ENCODE results near the gene CCDC78. TPM values are rescaled to one million over a fixed set of nuclear protein-coding genes. Genes with fewer than 3 reads are reported as not detected.

Gene CCDC78
- total RNA-seq, 1 experiment from 2014 or later, result 0.59 TPM

GRCh38 chr16:732332-732731 is 6.1 kb upstream of the CCDC78 start:
- Histone ChIP-seq H3K9me3 (no peaks in the 10 kb centered on the region), H3K27me3 (no peaks in the 10 kb centered on the region), H3K4me3 (no peak overlapping the region), H3K36me3 (peaks cover 37% of the 10 kb centered on the region)
- DNase-seq, result no peak

- Histone ChIP-seq H3K9me3 (no peaks in the 10 kb centered on the region), H3K36me3 (peaks cover 25% of the 10 kb centered on the region), H3K4me3 (no peak overlapping the region), H3K27me3 (peaks cover 2% of the 10 kb centered on the region; the same call in 1 of the 2 replicates)
- DNase-seq, result no peak
These were observed 4.6 kb upstream of the CCDC78 start for GRCh38 chr16:730666-731509.

GRCh38 chr16:729768-730665 is 3.8 kb upstream of the CCDC78 start:
- Histone ChIP-seq H3K9me3 (no peaks in the 10 kb centered on the region), H3K4me3 (no peak overlapping the region), H3K27me3 (peaks cover 2% of the 10 kb centered on the region; the same call in 1 of the 2 replicates), H3K36me3 (peaks cover 19% of the 10 kb centered on the region)
- no peak for DNase-seq

GRCh38 chr16:728890-729744 is 2.9 kb upstream of the CCDC78 start:
- Histone ChIP-seq H3K27me3 (peaks cover 2% of the 10 kb centered on the region; the same call in 1 of the 2 replicates), H3K4me3 (no peak overlapping the region), H3K36me3 (peaks cover 19% of the 10 kb centered on the region), H3K9me3 (no peaks in the 10 kb centered on the region)
- DNase-seq, result no peak

GRCh38 chr16:728131-728889 is 2.1 kb upstream of the CCDC78 start:
- H3K27me3 ChIP-seq, result peaks cover 2% of the 10 kb centered on the region; the same call in 1 of the 2 replicates
- peaks cover 11% of the 10 kb centered on the region for H3K36me3 ChIP-seq
- peak; percentile 88 for DNase-seq
- H3K4me3 ChIP-seq, result peak overlapping the region; percentile 51
- no peaks in the 10 kb centered on the region for H3K9me3 ChIP-seq

- Histone ChIP-seq H3K9me3 (no peaks in the 10 kb centered on the region), H3K36me3 (peaks cover 7% of the 10 kb centered on the region), H3K4me3 (peak overlapping the region; percentile 51), H3K27me3 (peaks cover 2% of the 10 kb centered on the region; the same call in 1 of the 2 replicates)
- DNase-seq, result no peak
These were observed 1.2 kb upstream of the CCDC78 start for GRCh38 chr16:727291-727977.

- peaks cover 2% of the 10 kb centered on the region; the same call in 1 of the 2 replicates for H3K27me3 ChIP-seq
- DNase-seq, result no peak
These were observed 130 bp downstream of the CCDC78 start for GRCh38 chr16:726188-726437.

GRCh38 chr16:725463-726187 is 618 bp downstream of the CCDC78 start:
- H3K9me3 ChIP-seq, result no peaks in the 10 kb centered on the region
- no peak for DNase-seq
- peaks cover 2% of the 10 kb centered on the region; the same call in 1 of the 2 replicates for H3K27me3 ChIP-seq
- peaks cover 4% of the 10 kb centered on the region for H3K36me3 ChIP-seq
- H3K4me3 ChIP-seq, result no peak overlapping the region

More at GRCh38 chr16:726188-726437, 130 bp downstream of the CCDC78 start:
- Histone ChIP-seq H3K9me3 (no peaks in the 10 kb centered on the region), H3K4me3 (no peak overlapping the region), H3K36me3 (peaks cover 4% of the 10 kb centered on the region)

GRCh38 chr16:725041-725376 is 1.2 kb downstream of the CCDC78 start:
- peaks cover 4% of the 10 kb centered on the region; the same call in 1 of the 2 replicates for H3K36me3 ChIP-seq
- H3K4me3 ChIP-seq, result no peak overlapping the region
- H3K9me3 ChIP-seq, result no peaks in the 10 kb centered on the region
- peaks cover 2% of the 10 kb centered on the region; the same call in 1 of the 2 replicates for H3K27me3 ChIP-seq
- no peak for DNase-seq

- Histone ChIP-seq H3K9me3 (no peaks in the 10 kb centered on the region), H3K27me3 (peaks cover 2% of the 10 kb centered on the region; the same call in 1 of the 2 replicates), H3K4me3 (no peak overlapping the region), H3K36me3 (peaks cover 4% of the 10 kb centered on the region; the same call in 1 of the 2 replicates)
- DNase-seq, result no peak
These were observed 1.8 kb downstream of the CCDC78 start for GRCh38 chr16:724188-725040.

- peaks cover 2% of the 10 kb centered on the region; the same call in 1 of the 2 replicates for H3K27me3 ChIP-seq
These were observed 2.5 kb downstream of the CCDC78 start for GRCh38 chr16:723695-724094.

GRCh38 chr16:722835-723633 is 3.2 kb downstream of the CCDC78 start:
- no peak for DNase-seq

More at GRCh38 chr16:723695-724094, 2.5 kb downstream of the CCDC78 start:
- no peak for DNase-seq
- Histone ChIP-seq H3K4me3 (no peak overlapping the region), H3K36me3 (peaks cover 4% of the 10 kb centered on the region; the same call in 1 of the 2 replicates), H3K9me3 (no peaks in the 10 kb centered on the region)

More at GRCh38 chr16:722835-723633, 3.2 kb downstream of the CCDC78 start:
- Histone ChIP-seq H3K9me3 (no peaks in the 10 kb centered on the region), H3K4me3 (no peak overlapping the region), H3K27me3 (peaks cover 2% of the 10 kb centered on the region; the same call in 1 of the 2 replicates), H3K36me3 (peaks cover 4% of the 10 kb centered on the region; the same call in 1 of the 2 replicates)

Measured in MG63 (cell line).